ENCODE data around the gene ADK. TPM values are rescaled to one million over a fixed set of nuclear protein-coding genes. Genes with fewer than 3 reads are reported as not detected.
A peak's percentile ranks its signal among the peaks of the same experiment; 100 is the strongest.

ADK gene
- total RNA-seq, 2 donors from 2014 or later, result 14.4 to 24.3 TPM

DNA sequence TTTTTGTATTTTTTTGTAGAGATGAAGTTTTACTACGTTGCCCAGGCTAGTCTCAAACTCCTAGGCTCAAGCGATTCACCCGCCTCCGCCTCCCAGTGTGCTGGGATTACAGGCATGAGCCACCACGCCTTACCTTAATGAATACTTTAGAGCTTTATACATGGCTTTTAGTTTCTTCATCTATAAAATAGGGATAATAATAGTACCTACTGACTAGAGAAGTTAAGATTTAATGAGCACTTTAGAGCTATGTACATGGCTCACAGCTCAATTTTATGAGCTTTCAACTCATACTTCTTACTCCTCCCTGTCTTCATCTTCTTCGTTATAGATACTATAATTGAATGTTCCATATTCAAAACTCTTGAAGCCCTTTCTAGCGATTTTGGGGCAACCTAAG is 445.7 kb downstream of the ADK start:
- ATAC-seq (ENCODE audit: insufficient number of reproducible peaks, low FRiP score, low read depth), result no peak
- no peak overlapping the region for H3K4me3 ChIP-seq
- TF ChIP-seq, protein P1, sequence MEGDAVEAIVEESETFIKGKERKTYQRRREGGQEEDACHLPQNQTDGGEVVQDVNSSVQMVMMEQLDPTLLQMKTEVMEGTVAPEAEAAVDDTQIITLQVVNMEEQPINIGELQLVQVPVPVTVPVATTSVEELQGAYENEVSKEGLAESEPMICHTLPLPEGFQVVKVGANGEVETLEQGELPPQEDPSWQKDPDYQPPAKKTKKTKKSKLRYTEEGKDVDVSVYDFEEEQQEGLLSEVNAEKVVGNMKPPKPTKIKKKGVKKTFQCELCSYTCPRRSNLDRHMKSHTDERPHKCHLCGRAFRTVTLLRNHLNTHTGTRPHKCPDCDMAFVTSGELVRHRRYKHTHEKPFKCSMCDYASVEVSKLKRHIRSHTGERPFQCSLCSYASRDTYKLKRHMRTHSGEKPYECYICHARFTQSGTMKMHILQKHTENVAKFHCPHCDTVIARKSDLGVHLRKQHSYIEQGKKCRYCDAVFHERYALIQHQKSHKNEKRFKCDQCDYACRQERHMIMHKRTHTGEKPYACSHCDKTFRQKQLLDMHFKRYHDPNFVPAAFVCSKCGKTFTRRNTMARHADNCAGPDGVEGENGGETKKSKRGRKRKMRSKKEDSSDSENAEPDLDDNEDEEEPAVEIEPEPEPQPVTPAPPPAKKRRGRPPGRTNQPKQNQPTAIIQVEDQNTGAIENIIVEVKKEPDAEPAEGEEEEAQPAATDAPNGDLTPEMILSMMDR (IDR thresholded peaks at IDR 0.05), result no peak
- H3K9me3 ChIP-seq, result no peaks in the 10 kb centered on the region
- no peak for DNase-seq (ENCODE audit: low spot score)
- no peak overlapping the region for H3K27ac ChIP-seq
- peaks cover 16 to 19% of the 10 kb centered on the region in 2 donors for H3K4me1 ChIP-seq (ENCODE audit: control insufficient read depth in 1 of 2, low read depth in 2 of 2)
- no peaks in the 10 kb centered on the region for H3K36me3 ChIP-seq
- no peaks in the 10 kb centered on the region for H3K27me3 ChIP-seq (replicated peaks; ENCODE audit: insufficient read depth)

DNA sequence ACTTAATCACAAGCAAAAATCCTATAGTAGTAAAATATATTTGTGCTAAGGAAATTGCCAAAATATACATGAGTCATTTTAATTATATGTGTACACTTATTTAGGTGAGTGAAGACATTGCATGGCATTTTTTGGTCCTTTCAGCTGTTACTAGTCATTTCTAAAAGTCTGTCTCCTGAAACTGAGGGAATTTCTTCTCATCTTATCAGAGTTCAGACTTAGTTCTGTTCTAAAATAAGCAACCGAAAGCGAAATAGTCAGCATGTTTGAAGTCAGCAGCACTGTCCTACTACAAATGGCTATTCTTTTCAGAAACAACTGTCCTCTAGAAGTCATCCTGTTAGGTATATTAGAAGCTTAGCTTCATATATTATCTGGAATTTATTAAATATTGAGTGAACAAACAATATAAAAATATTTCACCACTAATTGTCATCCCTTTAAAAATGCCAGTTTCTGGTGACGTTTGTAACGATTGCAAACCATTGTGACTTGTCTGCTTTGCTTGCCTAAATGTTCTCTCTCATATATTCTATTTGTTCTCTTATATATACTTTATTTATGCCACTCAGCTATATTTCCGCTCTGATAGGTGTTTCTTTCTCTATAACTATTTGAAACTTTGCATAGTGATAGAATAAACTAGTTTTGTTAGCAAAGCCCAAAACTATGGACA is 448.0 kb downstream of the ADK start:
- ATAC-seq (ENCODE audit: insufficient number of reproducible peaks, low FRiP score, low read depth), result no peak
- H3K4me1 ChIP-seq (ENCODE audit: control insufficient read depth in 1 of 2, low read depth in 2 of 2), result peaks cover 6 to 11% of the 10 kb centered on the region in 2 donors
- no peaks in the 10 kb centered on the region for H3K9me3 ChIP-seq
- TF ChIP-seq, protein P1 (IDR thresholded peaks at IDR 0.05), result no peak
- H3K4me3 ChIP-seq, result peak overlapping the region; percentile 66
- H3K27ac ChIP-seq, result peak overlapping the region; percentile 41 to 65
- DNase-seq (ENCODE audit: low spot score), result no peak
- no peaks in the 10 kb centered on the region for H3K36me3 ChIP-seq
- H3K27me3 ChIP-seq (replicated peaks; ENCODE audit: insufficient read depth), result no peaks in the 10 kb centered on the region

DNA sequence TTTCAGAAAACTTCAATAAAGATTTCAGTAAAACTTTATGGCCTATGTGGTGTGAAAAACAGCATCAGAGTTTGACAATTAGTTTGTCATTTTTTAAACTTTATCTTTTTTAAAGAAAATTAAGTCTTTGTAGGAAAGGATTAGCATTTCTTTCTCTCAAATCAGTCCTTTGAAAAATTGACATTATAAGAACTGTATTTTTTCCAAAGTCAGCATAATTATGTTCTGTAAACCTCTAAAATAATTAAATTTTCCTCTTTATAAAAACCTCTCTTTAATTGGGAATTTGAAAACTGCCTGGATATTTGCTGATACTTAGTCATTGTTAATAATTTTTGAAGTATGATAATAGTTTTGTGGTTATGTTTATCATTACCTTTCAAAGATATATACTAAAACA is 448.7 kb downstream of the ADK start:
- H3K27me3 ChIP-seq (replicated peaks; ENCODE audit: insufficient read depth), result no peaks in the 10 kb centered on the region
- peak overlapping the region in 1 of 2 donors; percentile 65 for H3K27ac ChIP-seq
- TF ChIP-seq, protein P1 (IDR thresholded peaks at IDR 0.05), result no peak
- H3K36me3 ChIP-seq, result no peaks in the 10 kb centered on the region
- ATAC-seq (ENCODE audit: insufficient number of reproducible peaks, low FRiP score, low read depth) (no peak), DNase-seq (ENCODE audit: low spot score) (no peak)
- no peaks in the 10 kb centered on the region for H3K9me3 ChIP-seq
- H3K4me1 ChIP-seq (ENCODE audit: control insufficient read depth in 1 of 2, low read depth in 2 of 2), result peaks cover 6 to 11% of the 10 kb centered on the region in 2 donors
- H3K4me3 ChIP-seq, result peak overlapping the region; percentile 66

DNA sequence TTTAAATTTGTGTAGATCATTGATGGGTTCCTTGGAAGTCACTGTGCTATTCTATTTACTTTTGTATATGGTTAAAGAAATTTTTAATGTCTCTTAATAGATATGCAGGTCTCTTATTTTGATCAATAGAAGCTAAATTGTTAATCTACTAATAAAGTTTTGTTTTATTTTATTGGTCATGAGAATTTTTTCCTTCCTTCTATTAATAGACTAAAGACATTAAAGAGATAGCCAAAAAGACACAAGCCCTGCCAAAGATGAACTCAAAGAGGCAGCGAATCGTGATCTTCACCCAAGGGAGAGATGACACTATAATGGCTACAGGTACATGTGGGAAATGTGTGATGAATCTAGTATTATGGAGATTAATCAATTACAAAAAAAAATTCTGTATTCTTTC is 449.1 kb downstream of the ADK start:
- H3K4me1 ChIP-seq (ENCODE audit: control insufficient read depth in 1 of 2, low read depth in 2 of 2), result peaks cover 6 to 11% of the 10 kb centered on the region in 2 donors
- no peaks in the 10 kb centered on the region for H3K36me3 ChIP-seq
- TF ChIP-seq, protein P1 (IDR thresholded peaks at IDR 0.05), result no peak
- H3K9me3 ChIP-seq, result no peaks in the 10 kb centered on the region
- no peak overlapping the region for H3K27ac ChIP-seq
- H3K27me3 ChIP-seq (replicated peaks; ENCODE audit: insufficient read depth), result no peaks in the 10 kb centered on the region
- ATAC-seq (ENCODE audit: insufficient number of reproducible peaks, low FRiP score, low read depth) (no peak), DNase-seq (ENCODE audit: low spot score) (no peak)
- no peak overlapping the region for H3K4me3 ChIP-seq

DNA sequence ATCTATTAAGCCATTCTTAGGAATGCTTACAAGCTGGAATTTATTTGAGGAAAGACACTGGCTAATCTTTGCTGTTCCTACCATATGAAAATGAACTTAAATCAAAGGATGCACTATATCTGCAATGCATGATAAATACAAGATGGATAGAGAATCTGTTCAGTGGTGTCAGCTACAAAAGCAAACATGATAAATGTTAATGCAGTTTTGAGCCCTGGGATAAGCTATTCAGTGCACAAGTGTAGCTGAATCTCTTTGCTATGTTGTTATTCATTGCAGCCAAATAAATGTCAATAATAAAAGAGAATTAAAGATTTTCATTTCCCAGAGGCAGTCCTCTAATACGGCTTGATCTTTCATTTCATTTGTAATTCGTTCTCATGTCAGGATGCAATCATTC is 451.6 kb downstream of the ADK start:
- TF ChIP-seq, protein P1 (IDR thresholded peaks at IDR 0.05), result no peak
- no peak overlapping the region for H3K4me3 ChIP-seq
- peaks cover 6 to 11% of the 10 kb centered on the region in 2 donors for H3K4me1 ChIP-seq (ENCODE audit: control insufficient read depth in 1 of 2, low read depth in 2 of 2)
- ATAC-seq (ENCODE audit: insufficient number of reproducible peaks, low FRiP score, low read depth) (no peak), DNase-seq (ENCODE audit: low spot score) (no peak)
- H3K9me3 ChIP-seq, result no peaks in the 10 kb centered on the region
- no peaks in the 10 kb centered on the region for H3K27me3 ChIP-seq (replicated peaks; ENCODE audit: insufficient read depth)
- H3K36me3 ChIP-seq, result no peaks in the 10 kb centered on the region
- no peak overlapping the region for H3K27ac ChIP-seq

Measured in thoracic aorta (tissue), 2 donors.